GM12878 (cell line): ENCODE data around the gene PTPRD.

Source experiments
- ESRRA ChIP-seq: IDR thresholded peaks from 2 replicates; pipeline ENCODE4 v1.6.1; 2012; ENCODE audit warnings: mild to moderate bottlenecking, low read length, improper control_type of control experiment
- MXI1 ChIP-seq: fragments of 150-350 bp; IDR thresholded peaks from 2 replicates; pipeline ENCODE4 v1.6.1; 2011; ENCODE audit warnings: low read depth, mild to moderate bottlenecking, inconsistent platforms, low read length, improper control_type of control experiment
- NFYB ChIP-seq: IDR thresholded peaks from 2 replicates; pipeline ENCODE4 v1.6.1; 2011; ENCODE audit warnings: low read depth, mild to moderate bottlenecking, low read length, improper control_type of control experiment, moderate library complexity; ENCODE audit not compliant: insufficient read depth

- TF ChIP-seq ESRRA (no peak), MXI1 (no peak), NFYB (no peak)
Observed at GRCh38 chr9:8961186-8961851, 1651.5 kb downstream of the PTPRD start.
